Measurements from ENCODE around the gene MCTP1. TPM values are rescaled to one million over a fixed set of nuclear protein-coding genes. Genes with fewer than 3 reads are reported as not detected.

Gene MCTP1
- total RNA-seq, 4 donors from 2014 or later, result 5.4 to 22.1 (median 5.8) TPM

DNA sequence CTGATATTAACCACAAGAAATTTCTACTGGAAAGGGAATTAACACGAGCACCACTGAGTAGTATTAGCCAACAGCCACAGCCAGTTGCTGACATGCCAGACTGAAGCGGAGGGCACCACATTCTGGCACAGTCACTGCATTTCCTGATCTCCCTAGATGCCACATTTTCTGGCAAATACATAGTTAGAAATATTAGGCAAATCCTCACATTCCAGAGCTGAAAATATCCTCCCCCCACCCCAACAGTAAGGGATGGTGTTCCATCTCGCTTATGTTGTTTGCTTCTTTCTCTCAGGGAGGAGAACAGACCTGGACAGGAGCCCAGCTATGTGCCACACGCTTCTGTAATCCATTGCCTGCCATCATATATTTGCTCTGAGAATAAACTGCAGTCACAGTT lies 32.8 kb upstream of the MCTP1 start:
- Histone ChIP-seq H3K4me3 (no peak overlapping the region), H3K27me3 (no peaks in the 10 kb centered on the region), H3K27ac (no peak overlapping the region), H3K4me1 (no peaks in the 10 kb centered on the region), H3K9me3 (no peaks in the 10 kb centered on the region), H3K36me3 (no peaks in the 10 kb centered on the region)
- no peak for DNase-seq
- intact Hi-C loops (cut with DNase I; ENCODE audit: low total_unique reads), result no loop called here
- TF ChIP-seq, protein P1, sequence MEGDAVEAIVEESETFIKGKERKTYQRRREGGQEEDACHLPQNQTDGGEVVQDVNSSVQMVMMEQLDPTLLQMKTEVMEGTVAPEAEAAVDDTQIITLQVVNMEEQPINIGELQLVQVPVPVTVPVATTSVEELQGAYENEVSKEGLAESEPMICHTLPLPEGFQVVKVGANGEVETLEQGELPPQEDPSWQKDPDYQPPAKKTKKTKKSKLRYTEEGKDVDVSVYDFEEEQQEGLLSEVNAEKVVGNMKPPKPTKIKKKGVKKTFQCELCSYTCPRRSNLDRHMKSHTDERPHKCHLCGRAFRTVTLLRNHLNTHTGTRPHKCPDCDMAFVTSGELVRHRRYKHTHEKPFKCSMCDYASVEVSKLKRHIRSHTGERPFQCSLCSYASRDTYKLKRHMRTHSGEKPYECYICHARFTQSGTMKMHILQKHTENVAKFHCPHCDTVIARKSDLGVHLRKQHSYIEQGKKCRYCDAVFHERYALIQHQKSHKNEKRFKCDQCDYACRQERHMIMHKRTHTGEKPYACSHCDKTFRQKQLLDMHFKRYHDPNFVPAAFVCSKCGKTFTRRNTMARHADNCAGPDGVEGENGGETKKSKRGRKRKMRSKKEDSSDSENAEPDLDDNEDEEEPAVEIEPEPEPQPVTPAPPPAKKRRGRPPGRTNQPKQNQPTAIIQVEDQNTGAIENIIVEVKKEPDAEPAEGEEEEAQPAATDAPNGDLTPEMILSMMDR (IDR thresholded peaks at IDR 0.05 in 4 of 5, conservative IDR thresholded peaks at IDR 0.05 in 1 of 5), result no peak
- TF ChIP-seq POLR2A (IDR thresholded peaks at IDR 0.05), result no peak
- no peak for ATAC-seq
- in situ Hi-C loops (cut with MboI; ENCODE audit: low sequenced_read_pairs in 4 of 4), result no loop called here

- H3K4me3 ChIP-seq, result no peak overlapping the region
- no peaks in the 10 kb centered on the region for H3K36me3 ChIP-seq
- no peaks in the 10 kb centered on the region for H3K4me1 ChIP-seq
- intact Hi-C loops (cut with DNase I; ENCODE audit: low total_unique reads) (no loop called here), in situ Hi-C loops (cut with MboI; ENCODE audit: low sequenced_read_pairs in 4 of 4) (no loop called here)
- no peaks in the 10 kb centered on the region for H3K9me3 ChIP-seq
- DNase-seq, result no peak
- no peak overlapping the region for H3K27ac ChIP-seq
- TF ChIP-seq, protein P1 (IDR thresholded peaks at IDR 0.05 in 4 of 5, conservative IDR thresholded peaks at IDR 0.05 in 1 of 5), result no peak
- no peaks in the 10 kb centered on the region for H3K27me3 ChIP-seq
- no peak for ATAC-seq
Measured at GRCh38 chr5:95317085-95317484, 32.2 kb upstream of the MCTP1 start.

- Histone ChIP-seq H3K27me3 (no peaks in the 10 kb centered on the region), H3K4me3 (no peak overlapping the region), H3K4me1 (no peaks in the 10 kb centered on the region), H3K36me3 (no peaks in the 10 kb centered on the region), H3K27ac (no peak overlapping the region), H3K9me3 (no peaks in the 10 kb centered on the region)
- no peak for ATAC-seq
- TF ChIP-seq, protein P1 (IDR thresholded peaks at IDR 0.05 in 4 of 5, conservative IDR thresholded peaks at IDR 0.05 in 1 of 5), result no peak
- no peak for TF ChIP-seq POLR2A (IDR thresholded peaks at IDR 0.05)
- in situ Hi-C loops (cut with MboI; ENCODE audit: low sequenced_read_pairs in 4 of 4), result no loop called here
- no peak for DNase-seq
- intact Hi-C loops (cut with DNase I; ENCODE audit: low total_unique reads), result no loop called here
Measured at GRCh38 chr5:95304711-95305110, 19.8 kb upstream of the MCTP1 start.

DNA sequence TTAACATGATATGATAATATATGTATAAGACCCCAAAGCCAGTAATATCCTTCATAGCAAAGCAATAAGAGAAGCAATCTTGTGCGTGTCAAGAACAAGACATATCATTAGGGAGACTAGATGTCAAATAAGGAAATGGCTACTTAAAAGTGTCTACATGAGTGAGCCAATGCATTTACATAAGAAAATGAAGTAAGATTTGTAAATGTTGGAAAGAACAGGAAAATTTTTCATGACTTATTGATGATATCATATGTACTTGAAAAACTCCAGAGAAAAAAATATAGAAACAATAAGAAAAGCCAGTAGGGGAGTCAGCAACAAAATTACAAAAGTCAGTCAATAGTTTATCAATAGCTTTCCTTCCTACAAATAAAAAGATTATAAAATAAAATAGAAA lies 13.8 kb upstream of the MCTP1 start:
- Histone ChIP-seq H3K36me3 (no peaks in the 10 kb centered on the region), H3K4me1 (no peaks in the 10 kb centered on the region), H3K27ac (no peak overlapping the region), H3K9me3 (no peaks in the 10 kb centered on the region), H3K4me3 (no peak overlapping the region), H3K27me3 (no peaks in the 10 kb centered on the region)
- ATAC-seq (no peak), DNase-seq (no peak)
- intact Hi-C loops (cut with DNase I; ENCODE audit: low total_unique reads) (no loop called here), in situ Hi-C loops (cut with MboI; ENCODE audit: low sequenced_read_pairs in 4 of 4) (no loop called here)
- no peak for TF ChIP-seq POLR2A (IDR thresholded peaks at IDR 0.05)
- TF ChIP-seq, protein P1 (IDR thresholded peaks at IDR 0.05 in 4 of 5, conservative IDR thresholded peaks at IDR 0.05 in 1 of 5), result no peak

- no peak for ATAC-seq
- in situ Hi-C loops (cut with MboI; ENCODE audit: low sequenced_read_pairs in 4 of 4), result no loop called here
- TF ChIP-seq POLR2A (IDR thresholded peaks at IDR 0.05), result no peak
- TF ChIP-seq, protein P1 (IDR thresholded peaks at IDR 0.05 in 4 of 5, conservative IDR thresholded peaks at IDR 0.05 in 1 of 5), result no peak
Measured at GRCh38 chr5:95296291-95296690, 11.4 kb upstream of the MCTP1 start.

More at GRCh38 chr5:95296291-95296690, 11.4 kb upstream of the MCTP1 start:
- Histone ChIP-seq H3K4me1 (no peaks in the 10 kb centered on the region), H3K36me3 (no peaks in the 10 kb centered on the region), H3K27ac (no peak overlapping the region), H3K27me3 (no peaks in the 10 kb centered on the region), H3K4me3 (no peak overlapping the region), H3K9me3 (no peaks in the 10 kb centered on the region)
- no peak for DNase-seq
- intact Hi-C loops (cut with DNase I; ENCODE audit: low total_unique reads), result no loop called here
